IMR-90 (cell line): ENCODE results near the gene ZNF311. TPM values are rescaled to one million over a fixed set of nuclear protein-coding genes. Genes with fewer than 3 reads are reported as not detected.

Experiments
- ATAC-seq: fragments of 200-7000 bp; cut with Tn5 transposase; 2 replicates; pipeline ENCODE4 v1.9.1; 2020; ENCODE audit warnings: low read depth, mild to moderate bottlenecking, moderate library complexity
- BruUV-seq: library from RNA; stranded (reverse); fragments of 400-500 nt; replicated peaks from 2 replicates; lab custom pipeline; 2021; lab: Mats Ljungman, UMichigan
- CTCF ChIA-PET: fragments of 300-600 bp; formaldehyde crosslinking; extraction: SDS; loops from one replicate; lab custom pipeline; 2021; ENCODE audit warnings: antibody characterized with exemption; lab: Yijun Ruan, JAX
- POLR2A ChIA-PET: fragments of 300-600 bp; sonication (Branson Sonifier 250); formaldehyde crosslinking; loops from one replicate; lab custom pipeline; 2022; ENCODE audit warnings: antibody characterized with exemption; ENCODE audit not compliant: unreplicated experiment; lab: Charles Lee
- DNase-seq: peaks from one replicate; pipeline ENCODE4 v3.0.0; 2013
- H2AFZ ChIP-seq: replicated peaks from 2 replicates; pipeline ENCODE3; 2013; ENCODE audit warnings: low read length, mild to moderate bottlenecking; ENCODE audit not compliant: poor library complexity
- H2AK5ac ChIP-seq: 2 replicates; pipeline ENCODE4 v1.6.1; 2013; ENCODE audit warnings: low read depth, low read length, inconsistent platforms
- H2AK9ac ChIP-seq: replicated peaks from 2 replicates; pipeline ENCODE3; 2013; ENCODE audit warnings: mild to moderate bottlenecking, low read depth, low read length, moderate library complexity; ENCODE audit not compliant: poor library complexity
- H2BK120ac ChIP-seq: 2 replicates; pipeline ENCODE4 v1.6.1; 2013; ENCODE audit warnings: low read depth, low read length, inconsistent platforms
- H2BK15ac ChIP-seq: 3 replicates; pipeline ENCODE4 v1.6.1; 2013; ENCODE audit warnings: low read depth, low read length, inconsistent platforms
- H2BK20ac ChIP-seq: 2 replicates; pipeline ENCODE4 v1.6.1; 2013; ENCODE audit warnings: low read depth, mild to moderate bottlenecking, inconsistent platforms, low read length, moderate library complexity
- H2BK5ac ChIP-seq: 2 replicates; pipeline ENCODE4 v1.6.1; 2013; ENCODE audit warnings: mild to moderate bottlenecking, low read depth, low read length, inconsistent platforms; ENCODE audit not compliant: poor library complexity, severe bottlenecking
- H3K14ac ChIP-seq: replicated peaks from 2 replicates; pipeline ENCODE4 v1.6.1; 2013; ENCODE audit warnings: low read depth, low read length, inconsistent platforms
- H3K18ac ChIP-seq: 2 replicates; pipeline ENCODE4 v1.6.1; 2013; ENCODE audit warnings: low read depth, low read length, control low read depth
- H3K23ac ChIP-seq: 2 replicates; pipeline ENCODE4 v1.6.1; 2013; ENCODE audit warnings: low read depth, low read length, inconsistent platforms
- H3K27ac ChIP-seq: 2 replicates; pipeline ENCODE4 v1.5.1; 2013; ENCODE audit warnings: mild to moderate bottlenecking, control low read depth, low read length; ENCODE audit not compliant: insufficient read depth
- H3K27me3 ChIP-seq: 2 replicates; pipeline ENCODE4 v1.6.1; 2013; ENCODE audit warnings: low read length; ENCODE audit not compliant: control insufficient read depth, insufficient read depth
- H3K36me3 ChIP-seq: 2 replicates; pipeline ENCODE4 v1.6.1; 2013; ENCODE audit warnings: low read length, mixed read lengths; ENCODE audit not compliant: control insufficient read depth, insufficient read depth
- H3K4ac ChIP-seq: 2 replicates; pipeline ENCODE4 v1.6.1; 2013; ENCODE audit warnings: low read depth, low read length, inconsistent platforms
- H3K4me1 ChIP-seq: 2 replicates; pipeline ENCODE4 v1.6.1; 2013; ENCODE audit warnings: low read length, mixed read lengths; ENCODE audit not compliant: control insufficient read depth, insufficient read depth
- H3K4me2 ChIP-seq: 2 replicates; pipeline ENCODE4 v1.6.1; 2013; ENCODE audit warnings: low read depth, mild to moderate bottlenecking, control low read depth, low read length, moderate library complexity
- H3K4me3 ChIP-seq: 2 replicates; pipeline ENCODE4 v1.5.1; 2013; ENCODE audit warnings: low read depth, mild to moderate bottlenecking, control low read depth, low read length, moderate library complexity; ENCODE audit not compliant: insufficient read depth
- H3K56ac ChIP-seq: 2 replicates; pipeline ENCODE4 v1.6.1; 2013; ENCODE audit warnings: low read length, inconsistent platforms; ENCODE audit not compliant: insufficient read depth; ENCODE audit errors: extremely low read depth
- H3K79me1 ChIP-seq, 2 experiments: 2 replicates each; pipeline ENCODE4 v1.6.1; 2013; ENCODE audit warnings: low read length in 2 of 2, inconsistent platforms in 1 of 2, low read depth in 1 of 2
- H3K9ac ChIP-seq: 2 replicates; pipeline ENCODE4 v1.6.1; 2013; ENCODE audit warnings: low read depth, low read length, control low read depth
- H3K9me1 ChIP-seq: 2 replicates; pipeline ENCODE4 v1.6.1; 2013; ENCODE audit warnings: low read length, inconsistent platforms; ENCODE audit not compliant: insufficient read depth
- H3K9me3 ChIP-seq: 2 replicates; pipeline ENCODE4 v1.6.1; 2013; ENCODE audit warnings: low read length; ENCODE audit not compliant: control insufficient read depth, insufficient read depth
- H4K20me1 ChIP-seq: 2 replicates; pipeline ENCODE4 v1.6.1; 2013; ENCODE audit warnings: low read length, inconsistent platforms; ENCODE audit not compliant: insufficient read depth
- H4K5ac ChIP-seq: 2 replicates; pipeline ENCODE4 v1.6.1; 2013; ENCODE audit warnings: mild to moderate bottlenecking, low read depth, low read length, control low read depth
- H4K8ac ChIP-seq, 2 experiments: 2 replicates each; pipeline ENCODE4 v1.6.1; 2013; ENCODE audit warnings: low read depth in 2 of 2, low read length in 2 of 2, control low read depth in 1 of 2, inconsistent platforms in 1 of 2
- H4K91ac ChIP-seq: 2 replicates; pipeline ENCODE4 v1.6.1; 2013; ENCODE audit warnings: low read depth, low read length, inconsistent platforms; ENCODE audit not compliant: insufficient read depth
- BHLHE40 ChIP-seq: fragments of 150-350 bp; IDR thresholded peaks from 2 replicates; pipeline ENCODE4 v1.6.1; 2016; ENCODE audit warnings: mild to moderate bottlenecking, low read depth, low read length
- CEBPB ChIP-seq: IDR thresholded peaks from 2 replicates; pipeline ENCODE4 v1.6.1; 2012; ENCODE audit warnings: low read depth, low read length, improper control_type of control experiment
- CHD1 ChIP-seq: IDR thresholded peaks from 2 replicates; pipeline ENCODE4 v1.6.1; 2012; ENCODE audit warnings: low read depth, low read length, improper control_type of control experiment
- CTCF ChIP-seq: conservative IDR thresholded peaks from 2 replicates; pipeline ENCODE4 v1.5.1; 2012; ENCODE audit warnings: mild to moderate bottlenecking, low read depth, low read length, improper control_type of control experiment
- FOS ChIP-seq: fragments of 150-350 bp; IDR thresholded peaks from 2 replicates; pipeline ENCODE4 v1.6.1; 2016; ENCODE audit warnings: low read depth, low read length
- MAFK ChIP-seq: IDR thresholded peaks from 2 replicates; pipeline ENCODE4 v1.6.1; 2012; ENCODE audit warnings: low read depth, low read length, improper control_type of control experiment
- MAZ ChIP-seq: IDR thresholded peaks from 2 replicates; pipeline ENCODE4 v1.6.1; 2012; ENCODE audit warnings: low read depth, mild to moderate bottlenecking, low read length, improper control_type of control experiment, moderate library complexity, borderline replicate concordance
- MXI1 ChIP-seq: IDR thresholded peaks from 2 replicates; pipeline ENCODE4 v1.6.1; 2012; ENCODE audit warnings: low read depth, mild to moderate bottlenecking, low read length, moderate library complexity, borderline replicate concordance
- NFE2L2 ChIP-seq: fragments of 150-350 bp; IDR thresholded peaks from 2 replicates; pipeline ENCODE4 v1.6.1; 2016; ENCODE audit warnings: low read depth, mild to moderate bottlenecking, low read length
- POLR2A ChIP-seq: IDR thresholded peaks from 2 replicates; pipeline ENCODE4 v1.6.1; 2012; ENCODE audit warnings: mild to moderate bottlenecking, low read depth, low read length
- RAD21 ChIP-seq: IDR thresholded peaks from 2 replicates; pipeline ENCODE4 v1.6.1; 2012; ENCODE audit warnings: low read length, improper control_type of control experiment
- RCOR1 ChIP-seq: IDR thresholded peaks from 2 replicates; pipeline ENCODE4 v1.6.1; 2012; ENCODE audit warnings: mild to moderate bottlenecking, low read length, improper control_type of control experiment; ENCODE audit not compliant: insufficient replicate concordance
- RFX5 ChIP-seq: IDR thresholded peaks from 2 replicates; pipeline ENCODE4 v1.8.0; 2012; ENCODE audit warnings: low read depth, mild to moderate bottlenecking, low read length, moderate library complexity
- SMC3 ChIP-seq: fragments of 150-350 bp; IDR thresholded peaks from 2 replicates; pipeline ENCODE4 v1.6.1; 2016; ENCODE audit warnings: low read depth, mild to moderate bottlenecking, antibody characterized with exemption, low read length, moderate library complexity
- WGBS, 2 experiments: methylation state at CpG; one replicate each; pipeline versions ENCODE4 v1.1.5 to v1.1.7; 2013; ENCODE audit warnings: missing lambda C conversion rate in 2 of 2; ENCODE audit not compliant: insufficient read length in 1 of 2; ENCODE audit errors: extremely low coverage in 2 of 2; 5-methylcytosine and 5-hydroxymethylcytosine counted together
- dilution Hi-C: fragments of 300-500 bp; cut with HindIII; formaldehyde crosslinking; loops from one replicate; pipeline ENCODE4 v1.14.3; 2018; ENCODE audit warnings: low sequenced_read_pairs; ENCODE audit not compliant: unreplicated experiment
- in situ Hi-C: fragments of 300-500 bp; cut with MboI; formaldehyde crosslinking; loops from 3 replicates; pipeline ENCODE4 v1.14.3; 2019; ENCODE audit warnings: low sequenced_read_pairs, inconsistent platforms, mixed read lengths
- intact Hi-C: fragments of 100-400 bp; cut with micrococcal nuclease; formaldehyde crosslinking; loops from 2 replicates; pipeline ENCODE4 v1.10.0; 2022
- polyA plus RNA-seq, 3 experiments: library from polyadenylated mRNA; depleted of rRNA; stranded (reverse); fragments of >200 nt; gene quantifications; 2 replicates each; pipeline ENCODE4 v1.2.3, GENCODE V29; 2012; ENCODE audit warnings: low replicate concordance in 1 of 3
- total RNA-seq: library from RNA; depleted of rRNA; stranded (reverse); fragments of >200 nt; gene quantifications from 2 replicates; pipeline ENCODE4 v1.2.3, GENCODE V29; 2012
- TF ChIP-seq, protein P1 (sequence below): fragments of 150-350 bp; IDR thresholded peaks from 2 replicates; pipeline ENCODE4 v1.6.1; 2017; ENCODE audit warnings: mild to moderate bottlenecking, antibody characterized with exemption, low read length, low read depth

The ZNF311 gene
- total and polyA plus RNA-seq, 2 of the 4 experiments (the other 2 are of a cell fraction) = 0.34 to 0.36 TPM

DNA sequence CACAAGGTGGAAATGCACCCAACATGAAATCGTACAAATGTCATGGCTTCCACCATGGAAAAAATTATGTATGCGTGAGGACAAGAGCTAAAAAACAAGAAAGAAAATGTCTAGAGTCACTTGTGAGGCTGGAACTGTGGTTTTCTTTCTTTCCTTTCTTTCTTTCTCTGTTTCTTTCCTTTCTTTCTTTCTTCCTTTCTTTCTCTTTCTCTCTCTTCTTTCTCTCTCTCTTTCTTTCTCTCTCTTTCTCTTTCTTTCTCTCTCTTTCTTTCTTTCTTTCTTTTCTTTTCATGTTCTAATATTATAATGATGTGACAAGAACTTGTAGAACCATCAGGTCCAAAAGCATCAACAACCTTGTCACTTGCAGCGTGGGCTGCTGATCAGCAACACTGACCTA lies 28.4 kb downstream of the ZNF311 start:
- no peak overlapping the region for H2AK5ac ChIP-seq
- no peak overlapping the region for H3K9ac ChIP-seq
- WGBS, 2 experiments = no CpG with 5 or more reads among the region's 3 CpGs
- H3K27me3 ChIP-seq = no peaks in the 10 kb centered on the region; the same call in 1 of the 2 replicates
- dilution Hi-C loops = no loop called here
- no TSS peak for BruUV-seq
- no peak overlapping the region for H2BK15ac ChIP-seq
- no peak overlapping the region for H3K18ac ChIP-seq
- no peak overlapping the region for H3K4ac ChIP-seq
- in situ Hi-C loops = no loop called here
- TF ChIP-seq FOS (no peak), RCOR1 (no peak), RAD21 (no peak), BHLHE40 (no peak), CHD1 (no peak), MAZ (no peak), NFE2L2 (no peak), CTCF (no peak), MXI1 (no peak), POLR2A (no peak), RFX5 (no peak), MAFK (no peak), CEBPB (no peak), SMC3 (no peak)
- TF ChIP-seq, protein P1, sequence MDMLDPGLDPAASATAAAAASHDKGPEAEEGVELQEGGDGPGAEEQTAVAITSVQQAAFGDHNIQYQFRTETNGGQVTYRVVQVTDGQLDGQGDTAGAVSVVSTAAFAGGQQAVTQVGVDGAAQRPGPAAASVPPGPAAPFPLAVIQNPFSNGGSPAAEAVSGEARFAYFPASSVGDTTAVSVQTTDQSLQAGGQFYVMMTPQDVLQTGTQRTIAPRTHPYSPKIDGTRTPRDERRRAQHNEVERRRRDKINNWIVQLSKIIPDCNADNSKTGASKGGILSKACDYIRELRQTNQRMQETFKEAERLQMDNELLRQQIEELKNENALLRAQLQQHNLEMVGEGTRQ = no peak
- ChIA-PET POLR2A (no interaction called here), CTCF (no interaction called here)
- ATAC-seq = no peak
- no peak overlapping the region for H4K8ac ChIP-seq
- H3K14ac ChIP-seq = no peak overlapping the region
- no peaks in the 10 kb centered on the region for H3K36me3 ChIP-seq
- no peak overlapping the region for H3K27ac ChIP-seq
- no peak overlapping the region for H2AK9ac ChIP-seq
- no peaks in the 10 kb centered on the region for H3K9me3 ChIP-seq
- no peaks in the 10 kb centered on the region for H4K20me1 ChIP-seq
- H3K4me1 ChIP-seq = no peaks in the 10 kb centered on the region
- intact Hi-C loops = no loop called here
- no peak overlapping the region for H4K91ac ChIP-seq
- no peak overlapping the region for H2BK120ac ChIP-seq
- no peak overlapping the region for H3K4me3 ChIP-seq
- no peak overlapping the region for H2BK5ac ChIP-seq
- no peak overlapping the region for H3K23ac ChIP-seq
- H3K79me1 ChIP-seq = no peaks in the 10 kb centered on the region
- no peak overlapping the region for H3K56ac ChIP-seq
- H2AFZ ChIP-seq = no peak overlapping the region
- no peak overlapping the region for H2BK20ac ChIP-seq
- no peaks in the 10 kb centered on the region for H3K9me1 ChIP-seq
- H4K5ac ChIP-seq = no peak overlapping the region
- no peak for DNase-seq
- H3K4me2 ChIP-seq = no peak overlapping the region
